A549 (cell line): ENCODE data around the gene ZC3H18.

Source experiments
- CTCF ChIP-seq: fragments of >200 bp; sonication (Bioruptor Twin); formaldehyde crosslinking; IDR thresholded peaks from 3 replicates; pipeline ENCODE4 v1.5.1; 2016
- HOXA7 ChIP-seq: fragments of 250-450 bp; sonication (Bioruptor Pico); IDR thresholded peaks from 2 replicates; pipeline ENCODE4 v1.5.0; 2020; ENCODE audit warnings: mild to moderate bottlenecking, moderate library complexity
- NR3C1 ChIP-seq: fragments of >200 bp; sonication (Bioruptor Twin); formaldehyde crosslinking; IDR thresholded peaks from 3 replicates; pipeline ENCODE4 v1.6.1; 2017
- POLR2A ChIP-seq: IDR thresholded peaks from 2 replicates; pipeline ENCODE4 v1.6.1; 2012; ENCODE audit warnings: mild to moderate bottlenecking, low read length

- TF ChIP-seq CTCF: no peak
- no peak for TF ChIP-seq HOXA7 (CRISPR knock-in tag)
- no peak for TF ChIP-seq POLR2A
- no peak for TF ChIP-seq NR3C1
These were observed 37.6 kb upstream of the ZC3H18 start for GRCh38 chr16:88532434-88533241.
